ENCODE data around the gene NAP1L4. TPM values are rescaled to one million over a fixed set of nuclear protein-coding genes. Genes with fewer than 3 reads are reported as not detected.

NAP1L4 gene
- 43.1 and 72.3 TPM in 2 replicates for total RNA-seq

DNA sequence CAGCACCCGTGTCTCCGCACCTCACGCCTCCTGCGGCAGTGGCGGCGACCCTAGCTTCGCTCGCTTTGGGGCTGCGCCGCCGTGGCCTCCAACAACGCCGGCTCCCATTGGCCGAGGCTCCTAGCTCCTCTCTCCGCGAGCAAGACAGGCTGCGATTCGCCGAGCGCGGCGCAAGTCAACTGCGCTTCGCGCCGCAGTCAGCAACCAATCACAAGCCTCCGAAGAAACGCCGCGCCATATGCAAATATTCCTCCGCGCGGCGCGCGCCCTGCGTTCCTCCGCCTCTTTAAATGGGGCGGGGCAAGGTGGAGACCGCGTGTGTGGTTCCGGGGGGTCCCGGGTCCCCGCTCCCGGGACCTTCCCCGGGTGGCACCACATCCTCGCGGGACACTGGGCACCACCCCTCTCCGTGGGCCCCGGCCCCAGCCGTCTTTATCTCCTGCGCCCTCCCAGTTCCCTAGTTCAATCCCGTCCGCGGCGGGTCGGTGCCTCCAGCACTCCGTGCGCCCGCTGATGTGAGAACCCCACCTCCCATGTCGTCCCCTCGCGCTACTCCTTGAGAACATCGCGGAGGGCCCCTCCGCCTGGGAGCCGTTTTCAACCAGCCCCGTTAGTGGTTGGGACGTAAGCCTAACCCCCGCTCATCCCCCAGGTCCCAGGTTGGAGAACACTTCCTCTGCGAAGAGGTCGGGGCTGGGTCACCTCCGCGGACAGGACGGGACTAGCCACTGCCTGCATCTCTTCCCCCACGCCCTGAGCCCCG lies at the start of gene NAP1L4:
Gene NAP1L4 (minus strand): TSS at position 96 of the 763 bp plus-strand sequence. CDS start 13,109 bp downstream, outside the sequence.

GRCh38 chr11:2928605-2929530 lies 63.3 kb downstream of the NAP1L4 start, which contains the start of gene PHLDA2:
PHLDA2 (minus strand) TSS chr11:2929420; CDS start chr11:2929364, 56 bp downstream.

Other genes with a start within 250 kb of the NAP1L4 start
- 31.9 and 90.1 TPM in 2 replicates for gene CDKN1C, start 106.6 kb downstream of the NAP1L4 start, total RNA-seq
- gene PHLDA2, start 62.9 kb downstream of the NAP1L4 start, total RNA-seq: 14.4 and 24.8 TPM in 2 replicates
- gene CARS1, start 65.1 kb upstream of the NAP1L4 start, total RNA-seq: 65.0 and 69.3 TPM in 2 replicates
- gene OSBPL5, start 173.0 kb upstream of the NAP1L4 start, total RNA-seq: 32.9 and 33.5 TPM in 2 replicates
- gene MRGPRG, start 226.5 kb upstream of the NAP1L4 start, total RNA-seq: not detected in 2 replicates
- gene MRGPRE, start 240.1 kb upstream of the NAP1L4 start, total RNA-seq: not detected in 2 replicates

All from cardiac atrium fibroblast (primary cell).